Measurements from ENCODE around the gene ITGA2. TPM values are rescaled to one million over a fixed set of nuclear protein-coding genes. Genes with fewer than 3 reads are reported as not detected.

The ITGA2 gene
- total RNA-seq, 1 donor from 2014 or later: 4.7 TPM

GRCh38 chr5:53127107-53127506, 138.0 kb downstream of the ITGA2 start:
- Mint-ChIP-seq H3K27me3 (ENCODE audit: low read depth) (no peaks in the 10 kb centered on the region), H3K9me3 (no peaks in the 10 kb centered on the region), H3K36me3 (no peaks in the 10 kb centered on the region), H3K4me3 (no peak overlapping the region), H3K27ac (no peak overlapping the region), H3K4me1 (no peaks in the 10 kb centered on the region)
- TF ChIP-seq CTCF (IDR thresholded peaks at IDR 0.05; ENCODE audit: unreplicated experiment): no peak
- no peak for DNase-seq (ENCODE audit: low spot score in 2 of 2, unreplicated experiment in 2 of 2)

GRCh38 chr5:53128481-53128880, 139.3 kb downstream of the ITGA2 start:
- no peak overlapping the region for H3K4me3 Mint-ChIP-seq
- DNase-seq (ENCODE audit: low spot score in 2 of 2, unreplicated experiment in 2 of 2): no peak
- no peaks in the 10 kb centered on the region for H3K9me3 Mint-ChIP-seq
- no peak for TF ChIP-seq CTCF (IDR thresholded peaks at IDR 0.05; ENCODE audit: unreplicated experiment)
- no peaks in the 10 kb centered on the region for H3K36me3 Mint-ChIP-seq
- no peaks in the 10 kb centered on the region for H3K27me3 Mint-ChIP-seq (ENCODE audit: low read depth)
- H3K4me1 Mint-ChIP-seq: no peaks in the 10 kb centered on the region
- H3K27ac Mint-ChIP-seq: no peak overlapping the region

- Mint-ChIP-seq H3K4me3 (no peak overlapping the region), H3K27me3 (ENCODE audit: low read depth) (no peaks in the 10 kb centered on the region), H3K9me3 (no peaks in the 10 kb centered on the region), H3K4me1 (no peaks in the 10 kb centered on the region), H3K27ac (no peak overlapping the region), H3K36me3 (no peaks in the 10 kb centered on the region)
- TF ChIP-seq CTCF (IDR thresholded peaks at IDR 0.05; ENCODE audit: unreplicated experiment): no peak
- no peak for DNase-seq (ENCODE audit: low spot score in 2 of 2, unreplicated experiment in 2 of 2)
Observed at GRCh38 chr5:53130266-53130665, 141.1 kb downstream of the ITGA2 start.

GRCh38 chr5:53133020-53133419, 143.9 kb downstream of the ITGA2 start:
- no peaks in the 10 kb centered on the region for H3K4me1 Mint-ChIP-seq
- no peak for DNase-seq (ENCODE audit: low spot score in 2 of 2, unreplicated experiment in 2 of 2)
- no peak overlapping the region for H3K27ac Mint-ChIP-seq
- H3K4me3 Mint-ChIP-seq: no peak overlapping the region
- H3K27me3 Mint-ChIP-seq (ENCODE audit: low read depth): no peaks in the 10 kb centered on the region
- no peak for TF ChIP-seq CTCF (IDR thresholded peaks at IDR 0.05; ENCODE audit: unreplicated experiment)
- no peaks in the 10 kb centered on the region for H3K9me3 Mint-ChIP-seq
- H3K36me3 Mint-ChIP-seq: no peaks in the 10 kb centered on the region

Other genes starting within 250 kb of the ITGA2 start
- gene ITGA1, start 201.4 kb upstream of the ITGA2 start, total RNA-seq: 8.3 to 10.8 TPM (median 9.1 TPM) in 3 replicates
- gene PELO, start 201.4 kb upstream of the ITGA2 start, total RNA-seq: 12.5 to 14.2 TPM (median 14.0 TPM) in 3 replicates
- 20.5 to 21.5 TPM (median 21.1 TPM) in 3 replicates for gene MOCS2, start 120.4 kb downstream of the ITGA2 start, total RNA-seq